B cell (primary cell): Measurements from ENCODE around the gene TBX2. TPM values are rescaled to one million over a fixed set of nuclear protein-coding genes. Genes with fewer than 3 reads are reported as not detected.

Source experiments
- ATAC-seq: fragments of 200-7000 bp; cut with Tn5 transposase; one replicate; pipeline ENCODE4 v1.10.0; 2021; ENCODE audit warnings: low read depth, mild to moderate bottlenecking, moderate number of reproducible peaks, moderate library complexity
- CTCF ChIA-PET: fragments of 350-600 bp; sonication (Branson Sonifier 250); formaldehyde crosslinking; loops from one replicate; lab custom pipeline; 2021; ENCODE audit warnings: antibody characterized with exemption, inconsistent platforms; lab: Charles Lee
- POLR2A ChIA-PET: fragments of 350-600 bp; sonication (Branson Sonifier 250); formaldehyde crosslinking; loops from one replicate; lab custom pipeline; 2021; ENCODE audit warnings: antibody characterized with exemption; lab: Charles Lee
- DNase-seq: peaks from one replicate; pipeline ENCODE4 v3.0.0; 2013
- H2AFZ ChIP-seq: 2 replicates; pipeline ENCODE4 v1.6.1; 2012; ENCODE audit warnings: mild to moderate bottlenecking, low read depth, low read length; ENCODE audit not compliant: insufficient read depth, poor library complexity, severe bottlenecking
- H3K27ac ChIP-seq, 2 donors: 1 replicate in 1 of 2; 2 replicates in 1 of 2; pipeline ENCODE4 v1.5.1; 2012 to 2013; ENCODE audit warnings: low read length in 2 of 2, mild to moderate bottlenecking in 2 of 2, moderate library complexity in 1 of 2
- H3K27me3 ChIP-seq, 4 experiments: fragments of 200-600 bp in 1 of 4; sonication (generic) in 1 of 4; replicated peaks in 1 of 4; 1 replicate in 2 of 4; 2 replicates in 2 of 4; pipeline versions ENCODE4 v1.6.1 to v1.7.0; 2013 to 2016; ENCODE audit warnings: low read length in 3 of 4, mild to moderate bottlenecking in 2 of 4, mixed read lengths in 1 of 4, moderate library complexity in 1 of 4; ENCODE audit not compliant: insufficient read depth in 4 of 4, control insufficient read depth in 3 of 4; ENCODE audit errors: control extremely low read depth in 1 of 4
- H3K36me3 ChIP-seq, 2 experiments: replicated peaks in 1 of 2; 1 replicate in 1 of 2; 2 replicates in 1 of 2; pipeline versions ENCODE4 v1.6.1 to v1.7.1; 2013; ENCODE audit warnings: low read length in 1 of 2; ENCODE audit not compliant: insufficient read depth in 2 of 2, control insufficient read depth in 1 of 2; ENCODE audit errors: control extremely low read depth in 1 of 2, extremely low read depth in 1 of 2
- H3K4me1 ChIP-seq, 2 donors: fragments of 200-600 bp in 1 of 2; sonication (generic) in 1 of 2; 1 replicate in 1 of 2; 2 replicates in 1 of 2; pipeline versions ENCODE4 v1.5.1 to v1.6.1; 2013 to 2017; ENCODE audit warnings: low read length in 2 of 2; ENCODE audit not compliant: control insufficient read depth in 2 of 2, insufficient read depth in 2 of 2
- H3K4me2 ChIP-seq: replicated peaks from 2 replicates; pipeline ENCODE3; 2012; ENCODE audit warnings: mild to moderate bottlenecking, low read depth, low read length; ENCODE audit not compliant: poor library complexity, severe bottlenecking
- H3K4me3 ChIP-seq, 5 experiments: fragments of 200-600 bp in 1 of 5; sonication (generic) in 1 of 5; 1 replicate in 3 of 5; 2 replicates in 2 of 5; pipeline versions ENCODE4 v1.5.1 to v1.7.0; 2011 to 2016; ENCODE audit warnings: low read length in 4 of 5, mild to moderate bottlenecking in 4 of 5, low read depth in 2 of 5, control low read depth in 1 of 5, moderate library complexity in 1 of 5; ENCODE audit not compliant: insufficient read depth in 1 of 5; ENCODE audit errors: control extremely low read depth in 1 of 5, extremely low read depth in 1 of 5
- H3K79me2 ChIP-seq: fragments of 200-600 bp; sonication (generic); one replicate; pipeline ENCODE4 v1.6.0; 2016; ENCODE audit warnings: low read length; ENCODE audit not compliant: control insufficient read depth, insufficient read depth
- H3K9ac ChIP-seq: fragments of 200-600 bp; sonication (generic); 2 replicates; pipeline ENCODE4 v1.6.1; 2017; ENCODE audit warnings: mild to moderate bottlenecking, low read length, moderate library complexity
- H3K9me3 ChIP-seq, 3 donors: one replicate each; pipeline versions ENCODE4 v1.6.1 to v1.7.1; 2013; ENCODE audit warnings: low read length in 2 of 3; ENCODE audit not compliant: control insufficient read depth in 2 of 3, insufficient read depth in 1 of 3; ENCODE audit errors: control extremely low read depth in 1 of 3
- H4K20me1 ChIP-seq: 2 replicates; pipeline ENCODE4 v1.6.0; 2012; ENCODE audit warnings: mild to moderate bottlenecking, low read length; ENCODE audit not compliant: insufficient read depth, control insufficient read depth, poor library complexity, severe bottlenecking
- H3K27ac Mint-ChIP-seq: one replicate; pipeline ENCODE4 v1.8.0; 2021; ENCODE audit warnings: mixed read lengths
- H3K27me3 Mint-ChIP-seq: one replicate; pipeline ENCODE4 v1.8.0; 2021; ENCODE audit warnings: mixed read lengths
- H3K4me1 Mint-ChIP-seq: one replicate; pipeline ENCODE4 v1.8.0; 2021; ENCODE audit warnings: mixed read lengths
- H3K4me3 Mint-ChIP-seq: one replicate; pipeline ENCODE4 v1.8.0; 2021; ENCODE audit warnings: mixed read lengths
- H3K9me3 Mint-ChIP-seq: one replicate; pipeline ENCODE4 v1.8.0; 2022; ENCODE audit warnings: mixed read lengths; ENCODE audit not compliant: insufficient read depth
- CTCF ChIP-seq: fragments of 200-600 bp; IDR thresholded peaks from one replicate; pipeline ENCODE4 v1.8.0; 2022; ENCODE audit warnings: antibody characterized with exemption, mild to moderate bottlenecking
- EZH2 ChIP-seq: IDR thresholded peaks from 2 replicates; pipeline ENCODE4 v1.6.1; 2012; ENCODE audit warnings: borderline replicate concordance, low read depth, mild to moderate bottlenecking, moderate library complexity, low read length; ENCODE audit not compliant: insufficient read depth, poor library complexity, severe bottlenecking
- WGBS: methylation state at CpG from one replicate; pipeline ENCODE4 v1.1.5; 2013; ENCODE audit warnings: missing lambda C conversion rate; ENCODE audit not compliant: insufficient coverage; 5-methylcytosine and 5-hydroxymethylcytosine counted together
- intact Hi-C: fragments of 100-400 bp; cut with micrococcal nuclease; formaldehyde crosslinking; loops from one replicate; pipeline ENCODE4 v1.10.0; 2022
- polyA plus RNA-seq: library from polyadenylated mRNA; depleted of rRNA; stranded (reverse); fragments of >200 nt; gene quantifications from 2 replicates; pipeline ENCODE4 v1.2.3, GENCODE V29; 2012
- total RNA-seq, 2 donors: library from RNA; stranded (reverse); fragments of 120-200 nt in 1 of 2; gene quantifications; 1 replicate in 1 of 2; 2 replicates in 1 of 2; pipeline versions ENCODE4 v1.2.3 to v1.2.4, GENCODE V29; 2013 to 2022

The TBX2 gene
- total and polyA plus RNA-seq, 2 donors (not counting 1 experiment from before 2014, with no cell fraction given): not detected

GRCh38 chr17:61402978-61403800, 3.5 kb downstream of the TBX2 start:
- Histone ChIP-seq H3K27me3 (peaks cover 0 to 92% (median 74%) of the 10 kb centered on the region in 4 experiments), H2AFZ (peak overlapping the region; percentile 59), H3K4me2 (peak overlapping the region; percentile 82), H3K27ac (no peak overlapping the region), H3K4me1 (peaks cover 69 to 81% of the 10 kb centered on the region in 2 donors), H3K36me3 (no peaks in the 10 kb centered on the region), H3K79me2 (no peaks in the 10 kb centered on the region), H3K9ac (peak overlapping the region; percentile 41), H4K20me1 (peaks cover 11% of the 10 kb centered on the region), H3K4me3 (peak overlapping the region in 3 of 5 experiments; percentile 25 to 56 (median 44)), H3K9me3 (peaks cover 0 to 66% (median 2%) of the 10 kb centered on the region in 3 donors)
- ChIA-PET POLR2A (no interaction called here), CTCF (interaction anchor here (1.4 kb wide), 1 partner anchor 13 kb away, joined by 3 read pairs; no protein-coding TSS in a partner anchor)
- WGBS: 7% methylated on average over 50 of the region's 55 CpGs
- intact Hi-C loops: loop anchor here (2.0 kb wide), 1 partner anchor 50 kb away; the partner anchor contains the start of gene TBX4
- Mint-ChIP-seq H3K4me1 (peaks cover 49% of the 10 kb centered on the region), H3K4me3 (peak overlapping the region; percentile 85), H3K27me3 (peaks cover 63% of the 10 kb centered on the region), H3K9me3 (no peaks in the 10 kb centered on the region), H3K27ac (peak overlapping the region; percentile 59)
- ATAC-seq (no peak), DNase-seq (peak; percentile 78)
- TF ChIP-seq EZH2: no peak
- no peak for TF ChIP-seq CTCF
